ENCODE data around the gene PRDX5.

The PRDX5 gene

DNA sequence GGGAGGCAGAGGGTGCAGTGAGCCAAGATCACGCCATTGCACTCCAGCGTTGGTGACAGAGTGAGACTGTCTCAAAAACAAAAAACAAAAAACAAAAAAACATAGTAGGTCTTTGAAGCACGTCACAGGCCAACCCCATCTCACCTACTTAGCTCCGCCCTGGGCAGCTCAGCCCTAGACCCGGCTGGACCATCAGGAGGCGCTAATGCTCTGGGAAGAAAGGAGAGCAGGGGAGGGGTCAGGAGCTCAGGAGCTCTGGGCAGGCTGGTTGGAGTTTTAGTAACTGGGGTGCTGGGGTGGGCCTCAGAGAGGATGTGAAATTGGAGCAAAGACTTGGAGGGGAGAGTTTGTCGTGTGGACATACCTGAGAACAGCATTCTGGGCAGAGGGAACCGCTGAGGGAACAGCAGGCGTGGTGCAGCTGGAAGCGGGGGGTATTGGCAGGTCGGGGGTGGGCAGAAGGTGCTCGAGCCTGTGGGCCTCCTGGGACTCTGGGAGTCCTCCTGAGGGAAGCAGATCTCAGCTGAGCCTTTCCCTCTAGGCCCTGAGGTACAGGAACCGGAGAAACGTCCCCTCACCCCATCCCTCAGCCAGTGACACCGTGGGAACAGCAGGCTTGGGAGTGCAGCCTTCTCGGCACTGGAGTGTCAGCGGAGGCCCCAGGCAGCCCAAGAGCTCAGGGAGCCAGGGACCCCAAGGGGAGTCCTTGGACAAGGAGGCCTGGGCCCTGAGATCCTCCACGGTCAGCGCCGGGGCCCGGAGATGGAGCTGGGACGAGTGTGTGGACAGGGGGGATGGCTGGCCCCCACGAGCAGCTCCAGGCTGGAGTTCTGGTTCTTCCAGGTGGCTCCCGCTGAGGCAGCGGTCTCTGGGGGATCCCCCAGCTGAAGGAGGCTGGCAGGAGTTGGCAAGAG is 38.8 kb downstream of the PRDX5 start:
- Mint-ChIP-seq H3K4me1 (peaks cover 13% of the 10 kb centered on the region), H3K4me3 (peak overlapping the region; percentile 74 to 78 (median 77)), H3K9me3 (no peaks in the 10 kb centered on the region), H3K36me3 (ENCODE audit: low read depth) (peaks cover under 1% of the 10 kb centered on the region), H3K27ac (peak overlapping the region; percentile 57 to 87 (median 76)), H3K27me3 (ENCODE audit: low read depth) (no peaks in the 10 kb centered on the region)
- TF ChIP-seq, protein P1, sequence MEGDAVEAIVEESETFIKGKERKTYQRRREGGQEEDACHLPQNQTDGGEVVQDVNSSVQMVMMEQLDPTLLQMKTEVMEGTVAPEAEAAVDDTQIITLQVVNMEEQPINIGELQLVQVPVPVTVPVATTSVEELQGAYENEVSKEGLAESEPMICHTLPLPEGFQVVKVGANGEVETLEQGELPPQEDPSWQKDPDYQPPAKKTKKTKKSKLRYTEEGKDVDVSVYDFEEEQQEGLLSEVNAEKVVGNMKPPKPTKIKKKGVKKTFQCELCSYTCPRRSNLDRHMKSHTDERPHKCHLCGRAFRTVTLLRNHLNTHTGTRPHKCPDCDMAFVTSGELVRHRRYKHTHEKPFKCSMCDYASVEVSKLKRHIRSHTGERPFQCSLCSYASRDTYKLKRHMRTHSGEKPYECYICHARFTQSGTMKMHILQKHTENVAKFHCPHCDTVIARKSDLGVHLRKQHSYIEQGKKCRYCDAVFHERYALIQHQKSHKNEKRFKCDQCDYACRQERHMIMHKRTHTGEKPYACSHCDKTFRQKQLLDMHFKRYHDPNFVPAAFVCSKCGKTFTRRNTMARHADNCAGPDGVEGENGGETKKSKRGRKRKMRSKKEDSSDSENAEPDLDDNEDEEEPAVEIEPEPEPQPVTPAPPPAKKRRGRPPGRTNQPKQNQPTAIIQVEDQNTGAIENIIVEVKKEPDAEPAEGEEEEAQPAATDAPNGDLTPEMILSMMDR (IDR thresholded peaks at IDR 0.05; ENCODE audit: unreplicated experiment in 3 of 3), result peak; percentile 31 to 57 (median 32)

DNA sequence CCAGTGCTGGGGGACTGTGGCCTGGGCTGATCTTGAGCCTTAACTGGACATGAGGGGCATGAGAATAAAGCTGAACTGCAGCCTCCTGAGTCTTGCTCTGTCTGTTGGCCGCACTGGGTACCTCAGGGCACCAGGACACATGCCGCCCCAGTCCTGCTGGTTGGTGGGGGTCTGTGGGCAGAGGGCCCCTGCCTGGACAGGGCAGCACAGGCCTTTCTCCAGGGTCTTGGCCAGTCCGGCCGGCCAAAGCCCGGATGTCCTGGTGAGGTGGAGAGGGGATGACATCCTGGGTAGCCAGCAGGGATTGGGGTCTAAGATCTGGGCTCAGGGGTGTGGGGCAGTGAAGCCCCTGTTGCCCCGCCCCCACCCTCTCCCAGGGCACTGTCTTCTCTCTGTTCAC is 39.5 kb downstream of the PRDX5 start:
- peaks cover 6% of the 10 kb centered on the region for H3K36me3 Mint-ChIP-seq (ENCODE audit: low read depth)
- H3K27ac Mint-ChIP-seq, result no peak overlapping the region
- no peaks in the 10 kb centered on the region for H3K9me3 Mint-ChIP-seq
- TF ChIP-seq, protein P1 (IDR thresholded peaks at IDR 0.05; ENCODE audit: unreplicated experiment in 3 of 3), result no peak
- peaks cover 13% of the 10 kb centered on the region for H3K4me1 Mint-ChIP-seq
- H3K4me3 Mint-ChIP-seq, result no peak overlapping the region
- peaks cover 1% of the 10 kb centered on the region for H3K27me3 Mint-ChIP-seq (ENCODE audit: low read depth)

DNA sequence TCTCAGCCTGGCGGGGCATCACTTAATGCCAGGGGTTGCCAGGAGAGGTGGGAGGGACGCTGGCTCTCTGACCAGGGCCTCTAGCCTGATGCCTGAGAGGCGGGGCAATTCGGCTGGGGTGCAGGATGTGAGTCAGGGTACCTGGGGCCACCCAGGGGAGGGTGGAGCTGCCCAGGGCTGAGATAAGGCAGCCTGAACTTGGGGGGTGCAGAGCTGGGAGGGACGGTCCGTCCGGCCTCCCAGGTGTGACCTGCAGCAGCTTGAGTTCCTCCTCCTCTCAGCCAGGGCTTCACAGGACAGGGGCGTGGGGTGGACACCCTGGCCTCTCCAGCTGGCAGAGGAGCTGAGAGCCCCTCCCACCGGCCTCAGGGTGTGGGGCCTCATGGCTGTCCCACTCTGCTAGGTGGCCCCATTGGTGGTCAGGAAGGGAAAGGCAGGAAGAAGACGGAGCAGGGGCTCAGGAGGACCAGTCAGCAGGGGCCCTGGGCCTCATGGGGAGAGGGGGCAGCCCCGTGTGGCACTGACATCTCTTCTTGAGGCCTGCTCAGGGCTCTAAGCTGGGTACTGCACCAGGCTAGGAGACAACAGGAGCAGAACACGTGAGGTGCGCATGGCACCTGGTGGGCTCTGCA is 40.1 kb downstream of the PRDX5 start:
- TF ChIP-seq, protein P1 (IDR thresholded peaks at IDR 0.05; ENCODE audit: unreplicated experiment in 3 of 3), result no peak
- H3K4me1 Mint-ChIP-seq, result peaks cover 13% of the 10 kb centered on the region
- H3K27ac Mint-ChIP-seq, result peak overlapping the region in 1 of 3 experiments; percentile 46
- peak overlapping the region; percentile 74 to 77 (median 77) for H3K4me3 Mint-ChIP-seq
- peaks cover 9% of the 10 kb centered on the region for H3K36me3 Mint-ChIP-seq (ENCODE audit: low read depth)
- no peaks in the 10 kb centered on the region for H3K9me3 Mint-ChIP-seq
- H3K27me3 Mint-ChIP-seq (ENCODE audit: low read depth), result peaks cover 4% of the 10 kb centered on the region

DNA sequence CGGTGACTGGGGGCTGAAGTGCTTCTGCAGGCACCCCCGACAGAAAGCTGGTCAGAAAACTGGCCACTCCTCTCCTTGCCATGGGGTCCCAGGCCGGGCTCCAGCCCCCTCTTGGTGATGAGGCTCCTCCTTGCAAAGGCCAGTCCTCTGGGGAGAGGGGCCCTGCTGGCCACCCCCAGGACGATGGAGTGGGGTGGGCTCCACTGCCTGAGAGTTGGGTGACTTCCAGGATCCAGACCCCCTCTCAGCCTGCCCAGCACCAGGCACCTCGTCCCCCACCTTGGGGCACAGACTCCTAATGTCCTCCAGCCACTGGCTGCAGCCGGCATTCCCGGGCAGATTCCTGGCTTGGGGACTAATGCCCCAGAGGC is 40.6 kb downstream of the PRDX5 start:
- Mint-ChIP-seq H3K9me3 (no peaks in the 10 kb centered on the region), H3K4me3 (peak overlapping the region; percentile 74 to 77 (median 77)), H3K27me3 (ENCODE audit: low read depth) (peaks cover 4% of the 10 kb centered on the region), H3K4me1 (peaks cover 13% of the 10 kb centered on the region), H3K27ac (peak overlapping the region in 1 of 3 experiments; percentile 46), H3K36me3 (ENCODE audit: low read depth) (peaks cover 13% of the 10 kb centered on the region)
- TF ChIP-seq, protein P1 (IDR thresholded peaks at IDR 0.05; ENCODE audit: unreplicated experiment in 3 of 3), result no peak

DNA sequence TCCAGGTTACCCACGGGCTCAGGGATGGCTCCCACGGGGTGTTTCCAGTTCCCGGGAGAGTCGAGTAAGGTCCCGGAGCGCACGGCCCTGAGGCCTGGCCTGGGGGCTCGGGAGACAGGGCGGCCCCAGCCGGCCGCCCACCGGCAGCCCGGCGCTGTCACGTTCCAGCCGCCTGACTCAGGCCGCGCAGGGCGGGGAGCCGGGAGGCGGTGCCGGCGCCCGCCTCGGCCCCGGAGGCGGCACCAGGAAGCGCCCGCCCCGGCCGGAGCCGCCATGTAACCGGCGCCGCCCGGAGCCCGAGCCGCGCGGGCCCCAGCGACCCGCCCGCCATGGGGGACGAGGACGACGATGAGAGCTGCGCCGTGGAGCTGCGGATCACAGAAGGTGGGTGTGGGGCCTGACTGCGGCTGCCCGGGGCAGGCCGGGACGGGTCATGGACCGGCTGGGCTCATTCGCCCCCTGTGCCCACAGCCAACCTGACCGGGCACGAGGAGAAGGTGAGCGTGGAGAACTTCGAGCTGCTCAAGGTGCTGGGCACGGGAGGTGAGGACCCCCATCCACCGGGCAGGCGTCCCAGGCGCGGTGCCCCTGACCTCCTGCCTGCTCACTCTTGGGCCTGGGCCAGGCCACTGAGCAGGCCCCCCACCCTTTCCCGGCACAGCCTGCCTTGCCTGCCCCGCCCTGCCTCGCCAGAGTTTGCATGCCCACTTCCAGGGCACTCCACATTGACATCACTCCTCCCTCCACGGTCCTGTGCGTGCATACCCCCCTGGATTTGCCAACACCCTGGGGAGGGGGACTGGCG is 41.2 kb downstream of the PRDX5 start, which contains the start of gene RPS6KA4:
Gene RPS6KA4 (plus strand): TSS at position 256 of the 805 bp plus-strand sequence. CDS start 74 bp downstream, at position 330.
- no peaks in the 10 kb centered on the region for H3K9me3 Mint-ChIP-seq
- H3K36me3 Mint-ChIP-seq (ENCODE audit: low read depth), result peaks cover 17% of the 10 kb centered on the region
- peaks cover 4% of the 10 kb centered on the region for H3K27me3 Mint-ChIP-seq (ENCODE audit: low read depth)
- H3K27ac Mint-ChIP-seq, result peak within 1 kb of the TSS; percentile 48 to 83 (median 71)
- peak within 1 kb of the TSS; percentile 86 to 91 (median 90) for H3K4me3 Mint-ChIP-seq
- H3K4me1 Mint-ChIP-seq, result peaks cover 13% of the 10 kb centered on the region
- TF ChIP-seq, protein P1 (IDR thresholded peaks at IDR 0.05; ENCODE audit: unreplicated experiment in 3 of 3), result no peak

Measured in nephron (organoid).